Activated CD4-positive, alpha-beta T cell treated with anti-CD3 and anti-CD28 coated beads for 36 hours (primary cell): ENCODE data around the gene RBMS3. TPM values are rescaled to one million over a fixed set of nuclear protein-coding genes. Genes with fewer than 3 reads are reported as not detected.

Experiments
- ATAC-seq: fragments of 200-7000 bp; cut with Tn5 transposase; one replicate; pipeline ENCODE4 v1.10.0; 2021; ENCODE audit warnings: mild to moderate bottlenecking, moderate library complexity
- CTCF ChIA-PET: fragments of 350-600 bp; sonication (Branson Sonifier 250); formaldehyde crosslinking; loops from one replicate; lab custom pipeline; 2021; ENCODE audit warnings: antibody characterized with exemption; lab: Charles Lee
- POLR2A ChIA-PET: fragments of 350-600 bp; sonication (Branson Sonifier 250); formaldehyde crosslinking; loops from one replicate; lab custom pipeline; 2021; ENCODE audit warnings: antibody characterized with exemption, inconsistent platforms; lab: Charles Lee
- DNase-seq: peaks from one replicate; pipeline ENCODE4 v3.0.0-alpha.2; 2020
- H3K27ac Mint-ChIP-seq: one replicate; pipeline ENCODE4 v1.8.0; 2021; ENCODE audit warnings: mixed read lengths
- H3K27me3 Mint-ChIP-seq: one replicate; pipeline ENCODE4 v1.8.0; 2021; ENCODE audit warnings: mixed read lengths
- H3K36me3 Mint-ChIP-seq: one replicate; pipeline ENCODE4 v1.8.0; 2021; ENCODE audit warnings: low read depth, mixed read lengths
- H3K4me1 Mint-ChIP-seq: one replicate; pipeline ENCODE4 v1.8.0; 2021; ENCODE audit warnings: mixed read lengths
- H3K4me3 Mint-ChIP-seq: one replicate; pipeline ENCODE4 v1.8.0; 2021; ENCODE audit warnings: mild to moderate bottlenecking, moderate library complexity, mixed read lengths
- H3K9me3 Mint-ChIP-seq: one replicate; pipeline ENCODE4 v1.8.0; 2021; ENCODE audit warnings: low read depth, mixed read lengths
- intact Hi-C, 2 experiments: fragments of 100-400 bp; cut with DNase I in 1 of 2; cut with micrococcal nuclease in 1 of 2; formaldehyde crosslinking; loops; one replicate each; pipeline versions ENCODE4 v1.14.2 to v1.15.1; 2022 to 2024; cut with DNase I, micrococcal nuclease
- total RNA-seq, 2 experiments: library from RNA; stranded (reverse); gene quantifications; one replicate each; pipeline ENCODE4 v1.2.3, GENCODE V29; 2021

RBMS3 gene
- total RNA-seq, 2 experiments from 2014 or later, result 1.5 to 2.0 TPM

GRCh38 chr3:29932696-29933325 is 651.9 kb downstream of the RBMS3 start:
- POLR2A ChIA-PET, result no interaction called here
- no peaks in the 10 kb centered on the region for H3K9me3 Mint-ChIP-seq
- intact Hi-C loops, result no loop called here
- no peak for ATAC-seq
- H3K27me3 Mint-ChIP-seq, result peaks cover 12% of the 10 kb centered on the region
- H3K36me3 Mint-ChIP-seq, result no peaks in the 10 kb centered on the region
- DNase-seq, result no peak
- CTCF ChIA-PET, result no interaction called here
- H3K4me1 Mint-ChIP-seq, result peaks cover 8% of the 10 kb centered on the region
- H3K4me3 Mint-ChIP-seq, result no peak overlapping the region
- H3K27ac Mint-ChIP-seq, result no peak overlapping the region

GRCh38 chr3:29933802-29934490 is 653.1 kb downstream of the RBMS3 start:
- ATAC-seq (no peak), DNase-seq (no peak)
- H3K27me3 Mint-ChIP-seq, result peaks cover 12% of the 10 kb centered on the region
- H3K9me3 Mint-ChIP-seq, result no peaks in the 10 kb centered on the region
- H3K27ac Mint-ChIP-seq, result no peak overlapping the region
- peaks cover 8% of the 10 kb centered on the region for H3K4me1 Mint-ChIP-seq
- H3K36me3 Mint-ChIP-seq, result no peaks in the 10 kb centered on the region
- no peak overlapping the region for H3K4me3 Mint-ChIP-seq
- intact Hi-C loops, result no loop called here
- CTCF ChIA-PET, result no interaction called here
- POLR2A ChIA-PET, result no interaction called here

- POLR2A ChIA-PET, result no interaction called here
- Mint-ChIP-seq H3K27me3 (peaks cover 15% of the 10 kb centered on the region), H3K36me3 (no peaks in the 10 kb centered on the region), H3K4me3 (no peak overlapping the region), H3K27ac (no peak overlapping the region), H3K9me3 (no peaks in the 10 kb centered on the region), H3K4me1 (peaks cover 8% of the 10 kb centered on the region)
- intact Hi-C loops, result no loop called here
- ATAC-seq, result no peak
- CTCF ChIA-PET, result no interaction called here
- no peak for DNase-seq
Observed at GRCh38 chr3:29934751-29935150, 653.9 kb downstream of the RBMS3 start.

GRCh38 chr3:29936054-29936453 is 655.2 kb downstream of the RBMS3 start:
- CTCF ChIA-PET, result no interaction called here
- H3K4me3 Mint-ChIP-seq, result no peak overlapping the region
- POLR2A ChIA-PET, result no interaction called here
- no peaks in the 10 kb centered on the region for H3K9me3 Mint-ChIP-seq
- H3K4me1 Mint-ChIP-seq, result peaks cover 8% of the 10 kb centered on the region
- no peak overlapping the region for H3K27ac Mint-ChIP-seq
- H3K27me3 Mint-ChIP-seq, result peaks cover 19% of the 10 kb centered on the region
- DNase-seq (peak; percentile 20), ATAC-seq (peak; percentile 93)
- intact Hi-C loops, result no loop called here
- no peaks in the 10 kb centered on the region for H3K36me3 Mint-ChIP-seq

GRCh38 chr3:29936766-29937165 is 655.9 kb downstream of the RBMS3 start:
- intact Hi-C loops, result no loop called here
- H3K27ac Mint-ChIP-seq, result no peak overlapping the region
- H3K9me3 Mint-ChIP-seq, result no peaks in the 10 kb centered on the region
- no peaks in the 10 kb centered on the region for H3K36me3 Mint-ChIP-seq
- no peak overlapping the region for H3K4me3 Mint-ChIP-seq
- ChIA-PET POLR2A (no interaction called here), CTCF (no interaction called here)
- DNase-seq (no peak), ATAC-seq (no peak)
- H3K27me3 Mint-ChIP-seq, result peaks cover 17% of the 10 kb centered on the region
- peaks cover 8% of the 10 kb centered on the region for H3K4me1 Mint-ChIP-seq

GRCh38 chr3:29937185-29937584 is 656.3 kb downstream of the RBMS3 start:
- Mint-ChIP-seq H3K27me3 (peaks cover 17% of the 10 kb centered on the region), H3K4me1 (peaks cover 8% of the 10 kb centered on the region), H3K4me3 (no peak overlapping the region), H3K36me3 (no peaks in the 10 kb centered on the region), H3K9me3 (no peaks in the 10 kb centered on the region), H3K27ac (no peak overlapping the region)
- DNase-seq (no peak), ATAC-seq (no peak)
- intact Hi-C loops, result no loop called here
- ChIA-PET POLR2A (no interaction called here), CTCF (no interaction called here)

GRCh38 chr3:29940759-29941323 is 660.0 kb downstream of the RBMS3 start:
- no peaks in the 10 kb centered on the region for H3K9me3 Mint-ChIP-seq
- ChIA-PET POLR2A (no interaction called here), CTCF (no interaction called here)
- DNase-seq (no peak), ATAC-seq (no peak)
- intact Hi-C loops, result no loop called here
- H3K4me1 Mint-ChIP-seq, result peaks cover 8% of the 10 kb centered on the region
- H3K27ac Mint-ChIP-seq, result no peak overlapping the region
- H3K36me3 Mint-ChIP-seq, result no peaks in the 10 kb centered on the region
- no peak overlapping the region for H3K4me3 Mint-ChIP-seq
- H3K27me3 Mint-ChIP-seq, result peaks cover 11% of the 10 kb centered on the region

- ChIA-PET CTCF (interaction anchor here (0.6 kb wide), 1 partner anchor 1062 kb away, joined by 3 read pairs; no protein-coding TSS in a partner anchor), POLR2A (no interaction called here)
- Mint-ChIP-seq H3K4me3 (no peak overlapping the region), H3K9me3 (no peaks in the 10 kb centered on the region), H3K4me1 (no peaks in the 10 kb centered on the region), H3K27me3 (peaks cover 11% of the 10 kb centered on the region), H3K27ac (no peak overlapping the region), H3K36me3 (no peaks in the 10 kb centered on the region)
- no peak for ATAC-seq
- DNase-seq, result no peak
- intact Hi-C loops, result no loop called here
Observed at GRCh38 chr3:29942297-29942696, 661.4 kb downstream of the RBMS3 start.

GRCh38 chr3:29949131-29949530 is 668.3 kb downstream of the RBMS3 start:
- no peak overlapping the region for H3K27ac Mint-ChIP-seq
- H3K4me1 Mint-ChIP-seq, result no peaks in the 10 kb centered on the region
- no peak overlapping the region for H3K4me3 Mint-ChIP-seq
- no peaks in the 10 kb centered on the region for H3K9me3 Mint-ChIP-seq
- ATAC-seq, result no peak
- intact Hi-C loops, result no loop called here
- POLR2A ChIA-PET, result no interaction called here
- no peaks in the 10 kb centered on the region for H3K27me3 Mint-ChIP-seq
- no peak for DNase-seq
- H3K36me3 Mint-ChIP-seq, result no peaks in the 10 kb centered on the region
- CTCF ChIA-PET, result no interaction called here

GRCh38 chr3:29949940-29950616 is 669.2 kb downstream of the RBMS3 start:
- H3K4me1 Mint-ChIP-seq, result no peaks in the 10 kb centered on the region

GRCh38 chr3:29952431-29952830 is 671.6 kb downstream of the RBMS3 start:
- DNase-seq, result no peak
- no peak overlapping the region for H3K4me3 Mint-ChIP-seq
- no peaks in the 10 kb centered on the region for H3K36me3 Mint-ChIP-seq
- ChIA-PET POLR2A (no interaction called here), CTCF (no interaction called here)
- ATAC-seq, result no peak
- no peaks in the 10 kb centered on the region for H3K9me3 Mint-ChIP-seq
- no peaks in the 10 kb centered on the region for H3K4me1 Mint-ChIP-seq
- intact Hi-C loops, result no loop called here
- H3K27me3 Mint-ChIP-seq, result peaks cover 6% of the 10 kb centered on the region
- no peak overlapping the region for H3K27ac Mint-ChIP-seq

More at GRCh38 chr3:29949940-29950616, 669.2 kb downstream of the RBMS3 start:
- POLR2A ChIA-PET, result no interaction called here
- ATAC-seq (no peak), DNase-seq (no peak)
- H3K4me3 Mint-ChIP-seq, result no peak overlapping the region
- no peak overlapping the region for H3K27ac Mint-ChIP-seq
- no peaks in the 10 kb centered on the region for H3K36me3 Mint-ChIP-seq
- CTCF ChIA-PET, result no interaction called here
- intact Hi-C loops, result no loop called here
- no peaks in the 10 kb centered on the region for H3K27me3 Mint-ChIP-seq
- H3K9me3 Mint-ChIP-seq, result no peaks in the 10 kb centered on the region

- ATAC-seq (no peak), DNase-seq (no peak)
- POLR2A ChIA-PET, result no interaction called here
- Mint-ChIP-seq H3K4me1 (no peaks in the 10 kb centered on the region), H3K27ac (no peak overlapping the region), H3K4me3 (no peak overlapping the region), H3K27me3 (peaks cover 6% of the 10 kb centered on the region), H3K9me3 (no peaks in the 10 kb centered on the region), H3K36me3 (no peaks in the 10 kb centered on the region)
- intact Hi-C loops, result no loop called here
- CTCF ChIA-PET, result no interaction called here
Observed at GRCh38 chr3:29955413-29955812, 674.5 kb downstream of the RBMS3 start.
